ENCODE results near the gene PHF2. TPM values are rescaled to one million over a fixed set of nuclear protein-coding genes. Genes with fewer than 3 reads are reported as not detected.

PHF2 gene
- total and polyA plus RNA-seq, 2 of the 8 experiments (the other 6 are each of a cell fraction or from before 2014, with no cell fraction given) = 3.4 to 9.4 TPM

DNA sequence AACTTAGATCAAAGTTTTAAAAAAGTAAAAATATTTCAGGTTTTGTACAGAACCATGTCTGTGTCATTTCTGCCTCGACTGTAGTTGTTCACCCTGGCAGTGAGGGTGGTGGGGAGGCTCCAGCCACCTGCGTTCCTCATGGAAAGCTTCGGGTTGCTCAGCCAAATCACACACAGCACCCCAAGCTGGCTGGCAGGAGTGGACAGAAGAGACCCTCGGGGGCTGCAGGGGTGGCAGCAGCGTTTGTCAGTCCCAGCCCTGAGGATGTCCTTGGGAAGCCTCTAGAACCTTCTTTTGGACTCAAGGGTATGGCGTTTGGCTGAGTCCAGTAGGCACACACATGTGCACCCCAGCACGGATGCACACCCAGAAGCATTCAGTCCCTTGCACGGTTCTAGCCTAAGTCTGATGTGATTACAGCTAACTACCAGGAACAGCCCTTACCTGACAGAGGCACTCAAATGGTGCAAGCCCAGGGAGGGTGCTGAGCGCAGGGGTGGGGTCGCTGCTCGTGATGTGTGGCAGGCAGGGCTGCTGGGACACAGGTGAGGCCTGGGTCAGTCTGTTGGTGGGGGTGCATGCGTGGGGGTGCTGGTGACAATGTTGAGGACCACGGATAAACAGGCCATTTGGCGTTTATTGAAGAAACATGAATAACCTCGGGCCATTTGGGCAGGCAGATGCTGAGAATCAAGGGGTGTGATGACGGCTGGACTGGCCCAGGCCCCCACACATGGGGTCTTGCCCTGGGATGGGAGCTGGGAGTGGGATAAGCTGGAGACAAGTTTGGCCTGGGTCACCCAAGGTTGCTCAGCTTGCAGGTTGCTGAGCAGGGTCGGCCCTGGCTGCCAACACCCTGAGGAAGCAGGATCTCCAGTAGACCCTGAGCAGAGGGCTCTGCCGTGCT lies 103.4 kb downstream of the PHF2 start (continued):
- no peak for TF ChIP-seq SAP30 (IDR thresholded peaks at IDR 0.05; ENCODE audit: insufficient read depth, insufficient replicate concordance, low read length)
- TF ChIP-seq SIRT6 (IDR thresholded peaks at IDR 0.05; ENCODE audit: low read length) = no peak
- no peak for TF ChIP-seq GTF2F1 (IDR thresholded peaks at IDR 0.05; ENCODE audit: borderline replicate concordance, low read depth, low read length)
- TF ChIP-seq SUZ12 (IDR thresholded peaks at IDR 0.05; ENCODE audit: low read length) = no peak
- no peak for TF ChIP-seq KDM4A (IDR thresholded peaks at IDR 0.05; ENCODE audit: low read depth, low read length, severe bottlenecking)
- no peak for TF ChIP-seq JUN (IDR thresholded peaks at IDR 0.05; ENCODE audit: low read depth, low read length)
- no peak for TF ChIP-seq TAF7 (optimal IDR thresholded peaks at IDR 0.05; ENCODE audit: borderline replicate concordance, low read depth, low read length)
- TF ChIP-seq, protein P1, sequence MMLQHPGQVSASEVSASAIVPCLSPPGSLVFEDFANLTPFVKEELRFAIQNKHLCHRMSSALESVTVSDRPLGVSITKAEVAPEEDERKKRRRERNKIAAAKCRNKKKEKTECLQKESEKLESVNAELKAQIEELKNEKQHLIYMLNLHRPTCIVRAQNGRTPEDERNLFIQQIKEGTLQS (IDR thresholded peaks at IDR 0.05; ENCODE audit: insufficient read depth, low read depth, low read length) = no peak
- no peak for TF ChIP-seq SP4 (IDR thresholded peaks at IDR 0.05; ENCODE audit: low read length)

All from H1 (cell line).